Measurements from ENCODE around the gene TBXAS1.
"Not testable (repeated sequence)": the region's sequence is repeated elsewhere in the genome, so short reads cannot be mapped to it uniquely, and the experiment has no call there.

Gene TBXAS1

GRCh38 chr7:139842401-139843210, 13.5 kb downstream of the TBXAS1 start:
- TF ChIP-seq, protein P1, sequence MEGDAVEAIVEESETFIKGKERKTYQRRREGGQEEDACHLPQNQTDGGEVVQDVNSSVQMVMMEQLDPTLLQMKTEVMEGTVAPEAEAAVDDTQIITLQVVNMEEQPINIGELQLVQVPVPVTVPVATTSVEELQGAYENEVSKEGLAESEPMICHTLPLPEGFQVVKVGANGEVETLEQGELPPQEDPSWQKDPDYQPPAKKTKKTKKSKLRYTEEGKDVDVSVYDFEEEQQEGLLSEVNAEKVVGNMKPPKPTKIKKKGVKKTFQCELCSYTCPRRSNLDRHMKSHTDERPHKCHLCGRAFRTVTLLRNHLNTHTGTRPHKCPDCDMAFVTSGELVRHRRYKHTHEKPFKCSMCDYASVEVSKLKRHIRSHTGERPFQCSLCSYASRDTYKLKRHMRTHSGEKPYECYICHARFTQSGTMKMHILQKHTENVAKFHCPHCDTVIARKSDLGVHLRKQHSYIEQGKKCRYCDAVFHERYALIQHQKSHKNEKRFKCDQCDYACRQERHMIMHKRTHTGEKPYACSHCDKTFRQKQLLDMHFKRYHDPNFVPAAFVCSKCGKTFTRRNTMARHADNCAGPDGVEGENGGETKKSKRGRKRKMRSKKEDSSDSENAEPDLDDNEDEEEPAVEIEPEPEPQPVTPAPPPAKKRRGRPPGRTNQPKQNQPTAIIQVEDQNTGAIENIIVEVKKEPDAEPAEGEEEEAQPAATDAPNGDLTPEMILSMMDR (IDR thresholded peaks at IDR 0.05; ENCODE audit: low read depth, low read length, missing control alignments) = no peak
- in situ Hi-C loops (cut with HindIII; ENCODE audit: low sequenced_read_pairs) = no loop called here
- no peak for DNase-seq (ENCODE audit: low read depth)
- no peak overlapping the region for H3K4me3 ChIP-seq (ENCODE audit: low read depth, low read length)

GRCh38 chr7:139843211-139843537, 14.1 kb downstream of the TBXAS1 start:
- H3K4me3 ChIP-seq (ENCODE audit: low read depth, low read length); DNase-seq (ENCODE audit: low read depth); in situ Hi-C loops (cut with HindIII; ENCODE audit: low sequenced_read_pairs): not testable (repeated sequence)

GRCh38 chr7:139844779-139845442, 15.8 kb downstream of the TBXAS1 start:
- TF ChIP-seq, protein P1 (IDR thresholded peaks at IDR 0.05; ENCODE audit: low read depth, low read length, missing control alignments) = no peak
- no peak overlapping the region for H3K4me3 ChIP-seq (ENCODE audit: low read depth, low read length)
- in situ Hi-C loops (cut with HindIII; ENCODE audit: low sequenced_read_pairs) = no loop called here
- no peak for DNase-seq (ENCODE audit: low read depth)

DNA sequence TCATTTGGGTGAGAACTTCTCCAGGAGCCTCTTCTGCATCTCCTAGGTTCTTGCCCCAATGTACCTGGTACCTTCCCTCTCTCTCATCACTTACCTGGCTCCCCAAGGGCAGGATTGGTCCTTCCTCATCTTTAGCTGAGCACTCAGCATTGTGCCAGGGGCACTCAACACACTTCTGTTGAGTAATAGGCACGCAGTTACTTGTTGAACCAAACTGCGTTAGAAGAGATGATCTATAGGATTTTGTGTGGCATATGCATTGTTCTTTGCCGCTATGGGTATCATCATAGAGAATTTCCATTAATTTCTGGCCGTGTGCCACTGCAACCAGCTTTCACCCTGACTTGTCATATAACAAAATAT, 16.4 kb downstream of the TBXAS1 start:
- no peak overlapping the region for H3K4me3 ChIP-seq (ENCODE audit: low read depth, low read length)
- TF ChIP-seq, protein P1 (IDR thresholded peaks at IDR 0.05; ENCODE audit: low read depth, low read length, missing control alignments) = no peak
- in situ Hi-C loops (cut with HindIII; ENCODE audit: low sequenced_read_pairs) = no loop called here
- DNase-seq (ENCODE audit: low read depth) = no peak

DNA sequence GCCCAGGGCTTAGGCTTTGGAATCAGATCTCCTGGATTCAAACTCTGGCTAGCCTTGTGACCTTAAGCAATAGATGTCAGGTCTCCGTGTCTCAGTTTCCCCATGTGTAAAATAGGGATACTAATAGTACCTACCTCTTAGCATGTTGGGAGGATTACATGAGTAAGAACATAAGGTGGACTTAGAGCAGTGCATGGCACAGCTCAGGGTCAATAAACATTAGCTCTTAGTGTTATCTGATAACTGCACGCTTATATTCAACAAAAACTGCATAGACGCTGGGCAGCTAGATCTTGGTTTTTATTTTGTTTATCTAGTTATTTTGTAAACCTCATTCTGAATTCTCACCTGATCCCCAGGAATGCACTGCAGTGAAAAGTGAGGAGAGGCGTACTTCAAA, 17.2 kb downstream of the TBXAS1 start:
- in situ Hi-C loops (cut with HindIII; ENCODE audit: low sequenced_read_pairs) = no loop called here
- DNase-seq (ENCODE audit: low read depth) = no peak
- TF ChIP-seq, protein P1 (IDR thresholded peaks at IDR 0.05; ENCODE audit: low read depth, low read length, missing control alignments) = no peak
- H3K4me3 ChIP-seq (ENCODE audit: low read depth, low read length) = no peak overlapping the region

- no peak for DNase-seq (ENCODE audit: low read depth)
- in situ Hi-C loops (cut with HindIII; ENCODE audit: low sequenced_read_pairs) = no loop called here
- H3K4me3 ChIP-seq (ENCODE audit: low read depth, low read length) = no peak overlapping the region
- TF ChIP-seq, protein P1 (IDR thresholded peaks at IDR 0.05; ENCODE audit: low read depth, low read length, missing control alignments) = no peak
Measured at GRCh38 chr7:139848274-139848673, 19.2 kb downstream of the TBXAS1 start.

DNA sequence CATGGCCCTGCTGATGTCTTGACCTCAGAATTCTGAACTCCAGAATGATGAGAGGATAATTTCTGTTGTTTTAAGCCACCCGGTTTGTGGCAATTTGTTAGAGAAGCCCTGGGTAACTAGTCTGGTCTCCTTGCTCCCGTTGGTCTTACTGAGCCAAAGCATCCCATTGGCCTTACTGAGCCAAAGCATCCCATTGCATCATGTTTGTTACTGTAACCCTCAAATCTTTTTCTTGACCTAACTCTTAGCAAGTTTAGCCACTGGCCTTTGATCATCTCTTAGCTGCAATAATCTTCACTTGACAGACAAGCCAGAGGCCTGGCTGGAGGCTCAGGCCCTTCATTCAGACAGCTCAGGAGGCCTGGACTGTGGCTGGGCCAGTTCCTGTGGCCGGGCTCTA, 21.8 kb downstream of the TBXAS1 start:
- TF ChIP-seq, protein P1 (IDR thresholded peaks at IDR 0.05; ENCODE audit: low read depth, low read length, missing control alignments) = no peak
- no peak overlapping the region for H3K4me3 ChIP-seq (ENCODE audit: low read depth, low read length)
- in situ Hi-C loops (cut with HindIII; ENCODE audit: low sequenced_read_pairs) = no loop called here
- no peak for DNase-seq (ENCODE audit: low read depth)
